Measurements from ENCODE around the gene MR1.

The MR1 gene

DNA sequence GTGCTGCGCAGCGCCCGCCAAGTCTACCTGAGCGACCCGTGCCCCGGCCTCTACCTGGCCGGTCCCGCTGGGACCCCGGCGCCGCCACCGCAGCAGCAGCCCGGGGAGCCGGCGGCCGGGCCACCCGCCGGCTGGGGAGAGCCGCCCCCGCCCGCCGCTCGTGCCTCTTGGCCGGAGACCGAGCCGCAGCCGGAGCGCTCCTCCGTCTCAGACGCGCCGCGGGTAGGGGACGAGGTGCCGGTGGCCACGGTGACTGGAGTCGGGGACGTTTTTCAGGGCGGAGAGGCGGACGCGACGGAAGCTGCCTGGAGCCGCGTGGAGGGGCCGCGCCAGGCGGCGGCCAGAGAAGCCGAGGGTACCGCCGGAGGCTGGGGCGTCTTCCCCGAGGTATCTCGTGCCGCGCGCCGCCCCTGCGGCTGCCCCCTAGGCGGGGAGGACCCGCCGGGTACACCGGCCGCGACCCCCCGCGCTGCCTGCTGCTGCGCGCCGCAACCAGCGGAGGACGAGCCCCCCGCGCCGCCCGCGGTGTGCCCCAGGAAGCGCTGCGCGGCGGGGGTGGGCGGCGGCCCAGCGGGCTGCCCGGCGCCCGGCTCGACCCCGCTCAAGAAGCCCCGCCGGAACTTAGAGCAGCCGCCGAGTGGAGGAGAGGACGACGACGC, 55.4 kb downstream of the MR1 start:
- in situ Hi-C loops (cut with MboI; ENCODE audit: low sequenced_read_pairs), result no loop called here

- in situ Hi-C loops (cut with MboI; ENCODE audit: low sequenced_read_pairs), result loop anchor here (5.0 kb wide), 1 partner anchor 42 kb away; no protein-coding TSS in a partner anchor
Observed at GRCh38 chr1:181089676-181090544, 56.1 kb downstream of the MR1 start.

DNA sequence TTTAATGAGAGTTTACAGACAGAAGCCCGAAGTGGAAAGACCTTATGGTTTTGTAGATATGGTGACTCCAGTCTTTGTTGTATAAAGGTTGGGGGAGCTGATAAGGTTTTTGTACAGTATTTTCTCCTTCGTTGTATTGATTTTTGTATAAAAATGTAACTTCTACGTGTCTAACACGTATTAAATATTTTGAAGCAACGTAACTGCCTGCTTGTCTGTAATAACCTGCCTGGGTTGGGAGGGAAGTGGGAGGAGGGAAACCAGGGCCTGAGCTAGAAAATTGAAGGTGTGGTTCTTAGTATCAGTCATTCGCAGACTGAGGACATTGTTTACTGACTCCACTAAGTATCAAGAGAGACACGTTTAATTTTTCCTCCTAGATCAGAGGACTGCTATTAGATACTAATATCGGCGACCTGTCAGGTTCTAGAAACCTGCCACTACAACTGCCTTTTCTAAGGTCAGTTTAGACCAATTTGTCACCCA, 56.9 kb downstream of the MR1 start:
- in situ Hi-C loops (cut with MboI; ENCODE audit: low sequenced_read_pairs), result loop anchor here (5.0 kb wide), 1 partner anchor 42 kb away; no protein-coding TSS in a partner anchor

DNA sequence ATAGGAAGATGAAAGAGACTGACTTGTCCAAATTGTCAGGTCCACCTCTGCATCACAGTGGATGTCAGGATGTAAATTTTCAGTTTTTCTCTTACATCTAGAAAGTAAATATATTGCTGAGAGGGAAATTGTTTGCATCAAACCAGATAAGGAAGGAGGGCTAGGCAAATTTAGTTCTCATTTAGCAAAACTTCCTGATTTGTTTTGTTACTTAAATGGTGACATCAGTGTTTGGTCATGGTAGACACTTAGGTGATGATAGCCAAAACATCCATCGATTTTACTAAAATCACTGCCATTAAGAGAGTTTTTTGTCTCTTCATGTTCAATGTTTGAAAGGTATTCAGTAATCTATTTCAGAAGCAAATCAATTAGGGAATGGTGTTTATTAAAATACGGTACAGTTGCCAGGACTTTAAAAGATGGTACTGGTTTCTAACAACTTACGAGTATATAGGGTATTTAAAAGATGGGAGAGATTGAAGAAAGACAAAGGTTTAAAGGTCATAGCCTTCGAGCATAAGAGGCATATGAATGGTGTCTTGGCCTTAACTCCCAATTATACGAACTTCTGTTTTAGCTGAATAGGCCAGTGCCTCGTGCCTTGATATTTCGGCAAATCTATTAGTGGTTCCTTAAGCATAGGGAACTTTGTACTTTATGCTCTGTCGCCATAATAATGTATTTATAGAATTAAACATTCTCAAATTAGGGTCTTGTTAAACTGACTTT, 57.7 kb downstream of the MR1 start:
- in situ Hi-C loops (cut with MboI; ENCODE audit: low sequenced_read_pairs), result loop anchor here (5.0 kb wide), 1 partner anchor 41 kb away; no protein-coding TSS in a partner anchor

DNA sequence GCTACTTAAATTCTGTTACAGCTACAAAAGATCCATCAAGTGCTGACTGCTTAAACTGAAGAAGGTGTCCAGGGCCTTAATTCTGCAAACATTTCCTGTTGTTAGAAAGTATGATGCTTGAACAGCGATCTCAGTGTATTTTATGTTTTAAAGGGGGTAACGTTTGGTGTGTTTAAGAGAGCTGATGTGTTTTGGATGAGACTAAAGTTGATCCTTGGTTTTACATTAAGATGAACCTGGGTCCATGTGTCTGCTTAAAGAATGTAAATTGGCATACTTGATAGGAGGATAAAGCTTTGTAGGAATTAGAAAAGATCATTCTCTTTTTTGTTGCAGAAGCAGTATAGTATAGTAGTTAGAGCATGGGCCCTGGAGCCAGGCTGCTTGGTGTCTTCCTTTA, 58.3 kb downstream of the MR1 start:
- in situ Hi-C loops (cut with MboI; ENCODE audit: low sequenced_read_pairs), result loop anchor here (5.0 kb wide), 1 partner anchor 40 kb away; no protein-coding TSS in a partner anchor

DNA sequence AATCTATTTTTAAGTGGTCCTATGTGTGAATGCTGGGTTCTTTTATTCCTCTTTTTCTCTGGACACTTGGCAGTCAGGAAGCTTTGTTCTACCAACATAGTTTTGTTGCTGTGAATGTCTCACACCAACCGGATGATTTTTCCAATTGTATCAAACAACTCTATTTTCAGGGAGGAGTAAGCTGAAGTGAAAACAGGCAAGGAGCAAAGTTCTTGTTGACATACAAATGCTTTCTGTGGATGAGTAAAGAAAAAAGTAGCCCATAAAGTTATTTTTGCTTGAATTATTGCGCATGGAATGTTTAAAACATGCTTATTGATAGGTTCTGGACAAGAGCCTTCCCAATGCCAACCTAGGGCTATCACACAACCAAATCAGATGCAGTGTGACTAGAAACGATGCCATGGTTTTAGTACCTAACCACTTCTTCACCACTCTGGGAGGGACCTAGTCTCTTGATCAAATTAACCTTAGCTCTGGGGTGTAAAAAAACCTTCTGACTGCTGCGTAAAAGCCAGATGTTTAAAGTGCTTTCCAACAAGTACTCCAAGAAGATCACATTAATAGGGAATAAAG, 59.2 kb downstream of the MR1 start:
- in situ Hi-C loops (cut with MboI; ENCODE audit: low sequenced_read_pairs), result loop anchor here (5.0 kb wide), 1 partner anchor 39 kb away; no protein-coding TSS in a partner anchor

DNA sequence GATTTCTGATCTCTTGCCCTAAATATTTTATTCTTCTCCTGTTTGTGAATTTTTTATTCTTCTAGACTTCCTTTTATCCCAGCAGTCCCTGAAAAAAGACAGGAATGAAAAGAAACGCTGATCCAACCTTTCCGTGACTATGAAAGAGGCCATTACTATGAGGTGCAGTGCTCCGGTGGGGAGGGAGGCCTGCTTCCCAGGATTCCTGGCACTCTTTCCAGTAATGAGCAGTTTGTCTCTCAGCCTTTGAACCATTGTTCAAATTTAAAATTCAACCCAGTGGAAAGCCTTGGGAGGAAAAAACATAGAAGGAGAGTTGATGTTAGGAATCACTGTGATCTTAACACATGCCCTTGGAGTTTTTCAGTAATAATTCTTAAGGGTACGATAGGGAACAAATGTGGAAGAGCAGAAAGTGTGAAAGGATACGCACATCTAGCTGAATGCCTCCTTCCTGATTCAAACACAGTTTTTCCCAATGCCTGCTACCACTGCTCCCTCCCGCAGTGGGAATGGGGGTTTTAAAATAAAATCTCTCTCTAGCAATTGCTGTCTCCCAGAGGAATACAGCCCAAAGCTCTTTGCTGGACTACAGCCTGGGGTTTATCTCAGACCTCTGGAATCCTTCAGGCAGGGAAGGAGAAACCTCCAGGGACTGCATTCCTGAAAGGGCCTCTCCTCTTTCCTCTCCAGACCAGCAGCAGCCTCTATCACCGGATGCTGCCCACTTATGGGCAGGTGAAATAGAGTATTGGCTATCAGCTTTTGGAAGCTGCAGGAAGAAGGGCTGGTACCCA, 60.8 kb downstream of the MR1 start:
- in situ Hi-C loops (cut with MboI; ENCODE audit: low sequenced_read_pairs), result loop anchor here (5.0 kb wide), 1 partner anchor 38 kb away; no protein-coding TSS in a partner anchor

DNA sequence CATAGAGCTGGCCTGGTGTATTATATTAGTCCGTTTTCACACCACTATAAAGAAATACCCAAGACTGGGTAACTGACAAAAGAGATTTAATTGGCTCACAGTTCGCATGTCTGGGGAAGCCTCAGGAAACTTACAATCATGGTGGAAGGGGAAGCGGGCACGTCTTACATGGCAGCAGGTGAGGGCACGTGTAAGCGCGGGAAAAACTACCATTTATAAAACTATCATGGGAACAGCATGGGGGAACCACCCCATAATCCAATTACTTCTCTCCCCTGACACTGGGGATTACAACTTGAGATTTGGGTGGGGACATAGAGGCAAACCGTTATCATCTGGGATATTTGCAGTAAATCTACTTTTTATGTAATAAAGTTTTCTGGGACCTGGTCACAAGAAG, 61.5 kb downstream of the MR1 start:
- in situ Hi-C loops (cut with MboI; ENCODE audit: low sequenced_read_pairs), result no loop called here

GRCh38 chr1:181095763-181096184, 62.0 kb downstream of the MR1 start:
- in situ Hi-C loops (cut with MboI; ENCODE audit: low sequenced_read_pairs), result no loop called here

DNA sequence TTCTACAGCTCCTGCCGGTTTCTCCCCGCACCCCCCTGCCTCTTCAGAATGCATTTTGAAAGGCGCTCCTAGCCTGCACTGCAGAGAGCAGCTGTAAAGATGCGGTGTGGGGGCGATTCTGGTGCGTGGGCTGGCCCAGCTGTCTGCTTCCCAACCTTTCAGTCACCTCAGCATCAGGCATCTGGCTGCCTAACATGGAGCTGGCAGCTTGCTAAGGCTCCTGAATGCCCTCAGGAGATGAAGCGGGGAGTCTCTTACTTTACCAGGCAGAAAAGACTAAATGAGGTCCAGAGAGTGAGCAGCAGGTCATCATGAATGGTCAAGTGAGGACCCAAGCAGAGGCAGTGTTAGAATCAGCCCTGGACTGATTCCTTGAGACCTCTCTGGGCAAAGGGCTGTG, 63.5 kb downstream of the MR1 start:
- in situ Hi-C loops (cut with MboI; ENCODE audit: low sequenced_read_pairs), result no loop called here

DNA sequence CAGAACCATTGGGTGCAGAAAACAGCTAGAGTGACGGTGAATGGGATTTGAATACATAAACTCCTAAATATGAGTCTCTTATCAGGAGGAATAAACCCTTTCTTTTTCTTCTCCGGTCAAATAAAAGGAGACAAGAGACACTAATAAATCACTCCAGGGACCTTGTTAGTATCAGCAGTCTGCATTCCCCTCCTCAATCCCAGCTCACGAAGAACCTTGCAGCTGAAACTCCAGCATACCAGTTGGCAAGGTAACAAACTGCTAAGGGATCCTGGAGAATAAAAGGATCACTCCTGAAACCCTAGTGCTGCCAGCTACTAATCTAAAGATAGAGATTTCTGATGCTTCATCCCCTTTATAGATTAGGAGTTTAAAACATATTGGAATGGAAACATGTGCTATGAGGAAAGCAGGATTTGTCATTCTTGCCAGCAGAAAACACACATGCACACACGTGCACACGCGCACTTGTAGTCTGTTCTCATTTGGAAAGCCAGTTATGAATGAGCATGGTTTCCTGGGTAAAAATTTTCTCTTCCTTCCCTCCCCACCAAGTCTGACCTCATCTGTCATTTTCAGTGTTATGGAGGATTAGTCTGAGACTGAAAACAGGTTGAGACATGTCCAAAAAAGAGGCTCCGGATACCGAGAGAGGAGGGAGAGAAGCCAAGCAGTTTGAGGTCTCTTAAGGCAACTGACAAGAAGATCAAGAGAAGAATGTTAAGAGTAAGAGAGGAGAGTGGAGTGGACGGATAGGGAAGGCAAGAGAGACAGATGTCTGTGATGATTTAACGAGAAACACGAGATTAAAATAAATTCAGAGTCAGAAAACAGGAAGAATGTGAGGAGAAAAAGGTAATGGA, 65.6 kb downstream of the MR1 start:
- in situ Hi-C loops (cut with MboI; ENCODE audit: low sequenced_read_pairs), result no loop called here

DNA sequence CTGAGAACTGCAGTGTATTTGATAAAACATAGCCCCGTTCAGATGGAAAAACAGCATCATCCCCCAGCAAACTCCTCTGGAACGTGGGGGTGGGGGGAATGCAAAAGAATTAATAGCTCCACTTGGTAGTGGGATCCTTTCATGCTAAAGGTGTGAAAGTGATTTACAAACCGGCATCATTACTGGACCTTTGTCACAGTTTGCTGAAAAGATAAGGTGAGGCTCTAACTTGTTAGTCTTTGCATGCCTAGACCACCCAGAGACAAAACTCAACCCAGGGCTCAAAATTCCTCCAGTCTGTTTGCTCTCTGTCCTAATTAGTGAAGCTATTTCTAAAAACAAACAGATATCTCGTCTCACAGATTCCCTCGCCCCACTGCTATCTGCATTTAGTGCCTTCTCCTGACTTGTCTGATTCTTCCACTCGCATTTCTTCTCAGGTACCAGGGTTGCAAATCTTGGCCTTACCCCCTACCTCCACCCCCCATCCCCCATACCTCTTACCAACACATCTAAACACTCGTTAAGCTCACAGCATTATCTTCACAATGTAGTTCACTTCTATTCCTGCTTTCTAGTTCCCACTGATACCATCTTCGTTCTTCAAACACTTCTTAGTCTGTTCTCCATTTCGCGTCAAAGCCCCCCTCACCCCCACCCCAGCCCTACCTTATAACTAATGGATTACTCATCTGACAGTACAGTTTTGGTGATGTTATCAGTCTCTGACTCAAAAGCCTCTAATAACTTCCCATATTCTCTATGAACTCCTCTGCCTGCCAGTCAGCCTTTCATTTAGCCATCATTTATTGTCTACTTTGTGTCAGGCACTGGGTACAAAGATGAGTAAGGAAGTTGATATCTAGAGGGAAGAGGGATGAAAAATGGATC, 66.5 kb downstream of the MR1 start:
- in situ Hi-C loops (cut with MboI; ENCODE audit: low sequenced_read_pairs), result no loop called here

- in situ Hi-C loops (cut with MboI; ENCODE audit: low sequenced_read_pairs), result no loop called here
Observed at GRCh38 chr1:181100934-181101333, 67.2 kb downstream of the MR1 start.

GRCh38 chr1:181101581-181102226, 67.9 kb downstream of the MR1 start:
- in situ Hi-C loops (cut with MboI; ENCODE audit: low sequenced_read_pairs), result no loop called here

DNA sequence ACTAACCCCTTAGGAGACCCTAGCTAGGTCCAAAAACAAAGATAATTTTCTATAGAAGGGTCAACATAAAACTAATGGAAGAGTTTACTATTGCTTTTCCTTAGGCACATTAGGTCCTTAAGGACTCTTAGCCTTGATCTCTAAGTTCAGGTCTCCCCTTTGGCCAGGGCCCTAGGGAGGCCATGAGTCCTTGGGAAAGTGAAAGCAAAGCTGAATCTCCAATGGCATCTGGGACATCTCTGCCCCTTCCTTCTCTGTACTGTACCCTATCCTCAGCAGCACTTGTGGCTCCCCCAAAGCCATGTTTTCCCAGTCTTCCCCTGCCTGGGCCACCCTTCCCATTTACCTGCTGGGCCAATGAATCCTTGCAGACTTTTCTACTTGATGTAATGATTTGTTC, 69.1 kb downstream of the MR1 start:
- in situ Hi-C loops (cut with MboI; ENCODE audit: low sequenced_read_pairs), result no loop called here

- in situ Hi-C loops (cut with MboI; ENCODE audit: low sequenced_read_pairs), result no loop called here
Observed at GRCh38 chr1:181103399-181103798, 69.6 kb downstream of the MR1 start.

GRCh38 chr1:181104042-181104789, 70.4 kb downstream of the MR1 start:
- in situ Hi-C loops (cut with MboI; ENCODE audit: low sequenced_read_pairs), result no loop called here

Measured in HL-60/S4 treated with phorbol 12-myristate 13-acetate at 8.2 ng/mL for 4 days and 3 days (cell line).